Measurements from ENCODE around the gene SULT4A1.

Gene SULT4A1

GRCh38 chr22:43827003-43827735, 35.1 kb downstream of the SULT4A1 start:
- no peak for DNase-seq

DNA sequence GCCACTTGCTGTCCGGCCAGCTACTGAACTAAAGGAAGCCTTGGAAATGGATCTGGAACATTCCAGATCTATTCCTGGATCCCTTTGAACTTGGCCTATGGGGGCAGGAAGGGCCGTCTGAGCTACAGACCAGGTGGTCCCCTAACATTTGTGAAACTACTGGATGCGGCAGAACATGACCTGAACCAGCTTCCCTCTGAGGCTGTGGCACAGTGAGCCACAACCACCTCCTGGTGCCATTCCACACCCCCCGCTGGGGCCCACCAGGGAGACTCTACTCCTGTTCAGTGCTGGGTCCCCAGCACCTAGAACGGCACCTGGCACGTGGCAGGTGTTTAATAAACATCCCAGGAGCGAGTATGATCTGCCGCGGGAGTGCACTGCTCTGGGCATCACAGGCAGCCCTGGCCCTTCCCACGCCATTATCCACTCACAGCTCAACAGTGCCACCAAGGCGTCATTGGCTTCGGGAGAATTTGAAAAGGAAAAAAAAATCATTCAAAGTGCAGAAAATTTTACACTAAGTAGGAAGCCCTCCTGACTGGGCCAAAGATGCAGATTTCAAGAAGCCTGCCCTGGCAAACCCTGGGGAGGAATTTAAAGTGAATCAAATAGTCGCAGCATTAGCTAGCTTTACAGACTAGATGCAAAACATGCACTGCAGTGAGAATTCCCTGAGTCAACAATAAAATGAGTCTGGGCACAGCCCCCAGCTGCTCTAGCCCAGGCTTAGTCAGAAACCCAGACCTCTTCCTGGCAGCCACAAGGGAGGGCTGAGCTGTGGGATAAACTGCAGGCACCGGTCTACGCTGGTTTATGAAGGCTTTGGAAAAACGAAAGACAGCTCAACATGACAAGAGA, 35.9 kb downstream of the SULT4A1 start:
- no peak for DNase-seq

DNA sequence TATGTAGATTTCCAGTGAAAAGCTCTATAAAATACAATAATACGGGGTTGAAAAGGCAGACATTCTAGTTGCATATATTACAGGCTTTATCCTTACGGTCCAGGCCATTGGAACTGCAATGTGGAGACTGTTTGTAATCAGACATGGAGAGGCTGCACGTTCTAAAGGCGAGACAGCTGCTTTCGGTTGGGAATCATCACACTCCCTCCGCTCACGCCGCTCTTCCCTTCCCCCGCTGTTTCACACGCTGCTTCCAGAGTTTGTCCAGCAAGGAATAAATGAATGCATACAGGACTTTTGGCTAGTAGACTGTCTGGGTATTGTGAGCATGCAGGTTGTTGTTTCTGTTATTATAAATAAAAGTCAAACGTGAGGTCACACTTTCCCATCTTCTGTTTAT, 36.7 kb downstream of the SULT4A1 start:
- no peak for DNase-seq

GRCh38 chr22:43824724-43825420, 37.4 kb downstream of the SULT4A1 start:
- no peak for DNase-seq

DNA sequence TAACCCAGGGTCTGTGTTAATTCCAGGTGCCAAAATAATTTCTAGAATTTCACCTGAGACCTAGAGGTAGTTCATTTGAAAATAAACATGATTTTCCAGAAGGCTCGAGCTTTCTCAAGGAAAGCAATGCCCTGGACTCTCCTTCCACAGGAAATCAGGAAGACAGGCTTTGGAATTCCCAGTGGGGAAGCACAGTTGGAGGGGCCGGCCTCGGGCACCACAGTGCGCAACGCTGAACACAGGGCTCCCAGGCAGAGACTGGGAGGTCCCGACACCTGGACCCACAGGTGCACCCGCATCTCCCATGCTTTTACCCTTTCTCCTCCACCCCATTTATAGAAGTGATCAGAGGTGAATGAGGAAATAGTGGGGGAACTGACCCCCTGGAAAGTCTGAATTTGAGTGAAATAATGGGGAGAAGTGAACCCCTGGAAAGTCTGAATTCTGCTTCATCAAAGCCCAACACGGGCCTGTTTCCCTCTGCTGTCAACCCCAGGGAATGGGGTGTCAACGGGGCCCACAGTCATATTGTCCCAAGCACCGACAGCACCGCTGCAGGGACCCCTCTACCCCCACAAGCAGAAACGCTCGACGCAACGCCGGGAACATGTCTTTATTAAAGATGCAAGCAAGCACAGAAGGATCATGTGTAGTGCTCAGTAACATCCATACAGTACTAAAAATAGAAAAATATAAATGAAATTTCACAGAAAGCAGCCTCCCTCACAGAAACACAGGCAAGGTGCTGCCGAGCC, 38.2 kb downstream of the SULT4A1 start:
- DNase-seq = no peak

DNA sequence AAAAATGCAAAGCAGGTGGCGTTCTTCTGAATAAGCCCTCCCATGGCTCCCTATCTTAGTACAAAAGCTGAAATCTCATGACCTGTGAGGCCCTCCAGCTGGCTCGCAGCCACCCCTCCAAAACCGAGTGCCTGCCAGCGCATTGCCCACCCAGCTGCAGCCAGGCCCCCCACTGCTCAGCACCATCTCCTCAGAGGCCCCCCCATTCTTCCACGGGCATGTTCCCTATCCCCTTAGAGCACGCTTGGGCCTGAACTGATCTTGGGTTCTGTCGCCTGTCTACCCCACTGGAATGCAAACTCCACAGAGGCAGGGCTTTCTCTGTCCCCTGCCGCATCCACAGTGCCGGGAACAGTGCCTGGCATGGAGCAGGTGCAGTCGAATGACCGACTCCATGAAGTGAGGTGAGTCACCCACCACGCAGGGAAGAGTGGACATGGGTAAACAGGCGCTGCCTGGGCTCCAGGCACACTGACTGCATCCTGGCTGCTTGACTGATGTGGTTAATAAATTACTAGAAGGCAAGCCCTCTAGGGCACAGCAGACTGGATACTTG, 38.9 kb downstream of the SULT4A1 start:
- DNase-seq = no peak

- DNase-seq = no peak
Measured at GRCh38 chr22:43821606-43822425, 40.5 kb downstream of the SULT4A1 start.

GRCh38 chr22:43820651-43821305, 41.5 kb downstream of the SULT4A1 start:
- no peak for DNase-seq

DNA sequence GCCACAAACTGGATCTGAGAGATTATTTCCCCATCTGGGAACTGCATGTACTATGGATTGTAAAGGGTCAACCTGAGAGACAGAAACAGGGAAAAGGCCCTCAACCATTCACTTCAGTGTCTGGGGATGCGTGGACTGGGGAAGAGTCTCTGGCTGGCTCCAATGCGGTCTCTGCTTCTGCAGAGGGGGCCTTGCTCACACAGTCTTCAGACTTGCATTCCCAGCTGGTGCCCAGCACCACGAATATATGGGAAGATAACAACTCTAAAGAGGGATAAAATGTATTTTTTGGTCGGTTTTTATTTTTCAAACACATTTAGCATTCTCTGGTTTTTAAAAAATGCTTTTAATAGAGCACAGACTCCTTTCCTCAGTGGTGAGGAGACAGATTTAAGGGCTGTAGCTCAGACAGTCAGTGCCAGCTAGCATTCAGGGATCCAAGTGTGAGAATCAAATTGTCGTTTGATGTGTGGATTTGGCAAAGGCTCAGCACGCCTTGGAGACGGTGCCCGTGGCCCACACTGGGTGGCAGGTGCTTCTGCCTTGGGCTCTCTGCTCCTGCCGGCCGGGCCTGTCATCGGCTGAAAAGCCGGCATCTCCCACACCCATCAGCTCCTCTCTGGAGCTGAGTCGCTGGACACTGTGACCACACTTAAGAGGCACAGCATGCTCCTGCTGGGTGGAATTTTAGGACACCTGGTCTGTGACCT, 42.2 kb downstream of the SULT4A1 start:
- DNase-seq = no peak

DNA sequence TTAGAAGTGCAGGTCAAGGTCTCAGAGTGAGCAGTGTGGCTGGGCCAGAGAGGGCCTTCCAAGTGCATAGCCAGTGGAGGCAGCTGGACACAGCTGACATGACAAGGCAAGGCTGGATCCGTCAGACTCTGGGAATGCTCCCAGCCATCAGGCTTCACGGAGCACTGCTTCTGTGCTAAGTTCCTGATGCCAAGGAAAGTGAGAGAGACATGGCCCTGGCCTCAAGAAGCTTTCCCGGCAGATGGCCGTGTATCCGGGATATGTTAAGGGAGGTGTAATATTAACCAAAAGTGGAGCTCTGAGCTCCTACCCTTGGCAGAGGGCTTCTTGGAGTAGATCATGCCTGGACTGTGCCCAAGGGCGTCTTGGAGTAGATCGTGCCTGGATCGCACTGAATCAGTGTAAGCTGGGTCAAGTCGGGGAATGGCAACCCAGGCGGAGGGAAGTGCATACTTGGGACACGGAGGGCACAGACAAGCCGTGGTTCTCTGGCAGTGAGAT, 42.8 kb downstream of the SULT4A1 start:
- DNase-seq = no peak

DNA sequence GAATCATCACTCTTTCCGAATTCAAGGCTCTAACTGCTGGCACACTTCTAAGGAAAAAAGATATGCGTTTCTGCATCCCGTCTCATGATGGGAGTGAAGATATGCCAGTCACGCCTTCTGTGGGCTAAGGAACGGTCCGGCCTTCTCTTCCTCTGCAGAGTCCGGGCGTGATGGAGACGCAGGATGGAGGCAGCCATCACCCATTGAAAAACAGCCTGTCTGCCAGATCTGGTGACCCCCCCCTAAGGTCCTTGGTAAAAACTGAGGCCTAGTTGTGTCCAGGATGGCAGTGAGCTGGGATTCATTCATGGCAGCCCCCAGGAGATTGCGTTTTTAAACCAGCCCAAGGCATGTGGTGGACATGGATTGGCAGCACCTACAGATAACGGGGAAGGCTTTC, 43.3 kb downstream of the SULT4A1 start:
- no peak for DNase-seq

DNA sequence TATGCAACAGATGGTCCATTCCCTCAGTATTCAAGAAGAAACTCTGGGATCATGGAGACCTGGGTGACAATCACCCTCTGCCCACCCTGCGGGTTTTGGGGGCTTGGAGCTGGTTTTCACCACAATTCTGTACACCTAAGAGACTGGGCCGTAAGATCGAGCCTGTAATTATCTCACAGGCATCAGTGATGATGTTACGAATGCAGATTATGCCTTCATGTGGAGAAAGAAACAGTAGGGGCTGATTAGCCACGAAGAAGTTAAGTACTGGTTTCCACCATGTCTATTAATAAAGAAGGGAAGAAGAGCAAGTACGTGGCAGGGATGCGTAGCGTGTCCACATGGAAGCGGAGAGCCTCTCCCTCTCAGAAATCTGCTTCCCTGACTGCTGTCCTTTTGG, 44.9 kb downstream of the SULT4A1 start:
- DNase-seq = no peak

DNA sequence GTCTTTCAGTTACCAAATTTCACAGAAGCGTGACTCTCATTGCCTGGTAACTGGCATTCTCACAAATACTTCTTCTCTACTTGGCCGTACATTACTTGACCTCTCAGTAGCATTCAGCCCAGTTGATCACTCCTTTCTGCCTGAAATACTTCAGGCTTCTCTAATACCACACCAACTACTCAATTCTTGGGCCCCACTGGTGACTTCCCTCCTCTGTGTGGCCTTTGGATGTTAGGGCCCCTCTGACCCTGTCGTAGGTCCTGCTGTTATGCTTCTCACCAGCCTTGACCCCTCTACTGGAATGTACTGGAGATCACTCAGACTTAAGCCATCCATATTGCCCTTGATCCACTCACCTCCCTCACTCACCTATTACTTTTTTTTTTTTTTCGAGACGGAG, 48.0 kb downstream of the SULT4A1 start:
- no peak for DNase-seq

DNA sequence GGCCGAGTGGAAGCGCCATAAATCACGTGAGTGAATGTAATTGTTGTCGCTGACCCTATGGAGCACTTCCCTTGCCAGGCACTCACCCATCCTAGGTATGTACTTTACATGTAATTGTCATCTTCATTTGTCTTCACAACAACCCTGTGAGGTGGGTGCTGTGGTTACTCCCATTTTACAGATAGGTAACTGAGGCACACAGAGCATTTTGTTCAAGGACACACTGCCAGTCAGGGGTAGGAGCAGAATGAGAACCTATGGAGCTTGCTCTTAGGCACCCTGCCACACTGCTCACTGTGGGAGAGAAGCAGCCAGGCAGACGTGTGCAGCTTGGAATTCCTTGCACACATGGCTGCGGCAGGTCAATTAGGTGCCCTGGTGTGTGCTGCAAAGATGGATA, 49.4 kb downstream of the SULT4A1 start:
- no peak for DNase-seq

GRCh38 chr22:43812149-43812842, 50.0 kb downstream of the SULT4A1 start, which contains the start of gene EFCAB6:
Gene EFCAB6 (minus strand): TSS chr22:43812305. CDS start chr22:43782318, 29,987 bp downstream.
- DNase-seq = peak; percentile 92 to 93

DNA sequence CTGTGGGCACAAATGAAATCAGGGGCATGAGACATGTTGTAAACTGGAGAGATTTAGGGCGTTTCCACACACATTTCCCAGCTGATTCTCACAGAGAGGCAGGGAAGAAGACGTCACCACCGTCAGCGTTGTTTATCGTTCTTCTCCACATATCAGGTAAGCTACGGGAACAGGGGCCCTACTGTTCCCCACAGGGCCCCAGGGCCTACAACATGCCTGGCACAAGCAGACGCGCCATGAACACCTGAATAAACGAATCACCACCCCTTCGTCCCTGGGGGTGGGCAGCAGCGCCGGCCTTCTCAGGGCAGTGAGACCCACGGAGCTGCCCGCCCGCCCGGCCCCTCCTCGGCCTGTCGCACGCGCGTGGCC, 50.5 kb downstream of the SULT4A1 start:
- no peak for DNase-seq

DNA sequence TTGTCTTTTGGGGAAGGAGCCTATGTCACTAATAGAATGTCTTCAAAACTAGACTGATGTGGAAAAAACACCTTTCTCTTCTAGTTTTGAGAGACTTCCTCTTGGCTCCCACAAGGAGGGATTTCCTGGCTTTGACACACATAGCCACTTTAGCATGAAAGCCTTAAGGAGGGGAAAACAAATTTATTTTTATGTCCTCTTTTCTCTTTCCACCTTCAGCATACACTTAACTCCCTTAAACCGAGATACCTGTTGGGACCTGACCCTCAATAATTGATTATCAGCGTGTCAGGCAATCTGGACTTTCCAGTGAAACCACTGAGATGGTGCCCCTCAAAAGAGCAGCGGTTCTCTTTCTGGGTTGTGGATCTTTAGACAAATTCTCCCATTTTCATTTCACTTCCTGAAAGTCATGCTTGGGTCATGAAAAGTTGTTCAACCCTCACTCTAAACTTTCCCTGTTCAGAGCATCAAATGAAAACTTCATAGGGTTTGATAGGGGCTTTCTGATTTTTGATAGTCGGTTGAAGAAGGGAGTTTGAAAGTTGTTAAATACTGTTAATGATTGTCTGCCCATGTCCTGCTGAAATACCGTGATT, 59.3 kb downstream of the SULT4A1 start:
- DNase-seq = no peak

DNA sequence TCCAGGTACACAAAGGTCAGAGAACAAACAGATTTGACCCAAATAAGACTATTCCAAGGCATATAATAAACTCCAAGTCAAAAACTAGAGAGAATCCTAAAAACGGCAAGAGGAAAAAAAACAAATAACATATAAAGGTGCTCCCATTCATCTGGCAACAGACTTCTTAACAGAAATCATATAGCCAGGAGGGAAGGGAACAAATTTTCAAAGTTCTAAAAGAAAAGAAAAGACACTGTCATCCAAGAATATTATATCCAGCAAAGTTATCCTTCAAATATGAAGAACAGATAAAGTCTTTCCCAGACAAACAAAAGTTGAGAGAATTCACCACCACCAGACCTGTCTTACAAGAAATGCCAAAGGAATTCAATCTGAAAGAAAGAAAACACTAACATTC, 61.3 kb downstream of the SULT4A1 start:
- no peak for DNase-seq

DNA sequence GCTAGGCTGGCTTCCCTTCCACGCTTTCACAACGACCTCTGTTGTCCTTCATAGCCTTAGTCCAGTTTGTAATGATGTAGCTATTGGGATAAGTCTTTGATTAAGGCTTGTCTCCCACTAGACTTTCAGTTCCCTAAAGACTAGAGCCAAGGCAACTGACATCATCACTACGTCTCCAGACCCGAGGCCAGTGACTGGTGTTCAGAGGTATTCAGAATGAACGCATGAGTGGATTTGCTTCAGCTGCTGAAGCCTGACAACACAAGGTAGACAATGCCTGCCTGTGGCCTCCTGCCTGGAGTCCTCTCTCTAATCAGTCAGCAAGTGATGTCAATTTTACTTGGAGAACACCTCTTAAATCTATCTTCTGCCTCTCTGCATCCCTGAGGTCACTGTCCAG, 63.8 kb downstream of the SULT4A1 start:
- DNase-seq = no peak
